Adipocyte (in vitro differentiated cells): ENCODE measurements around the gene RNF126.
"Not testable (repeated sequence)": the region's sequence is repeated elsewhere in the genome, so short reads cannot be mapped to it uniquely, and the experiment has no call there.

Source experiments
- DNase-seq: peaks from one replicate; pipeline ENCODE4 v3.0.0-alpha.2; 2015; ENCODE audit warnings: low read depth
- H3K27me3 ChIP-seq: replicated peaks from 2 replicates; pipeline ENCODE4 v1.7.0; 2013; ENCODE audit warnings: mild to moderate bottlenecking, low read length, moderate library complexity; ENCODE audit not compliant: control insufficient read depth, insufficient read depth
- H3K36me3 ChIP-seq: 2 replicates; pipeline ENCODE4 v1.7.0; 2013; ENCODE audit warnings: low read length, mild to moderate bottlenecking, moderate library complexity; ENCODE audit not compliant: control insufficient read depth, insufficient read depth, severe bottlenecking
- H3K4me1 ChIP-seq: 2 replicates; pipeline ENCODE4 v1.7.0; 2013; ENCODE audit warnings: mild to moderate bottlenecking, low read length, moderate library complexity; ENCODE audit not compliant: control insufficient read depth, insufficient read depth
- H3K4me3 ChIP-seq: 2 replicates; pipeline ENCODE4 v1.7.0; 2013; ENCODE audit warnings: mild to moderate bottlenecking, low read length, moderate library complexity
- H3K9ac ChIP-seq: 2 replicates; pipeline ENCODE4 v1.7.0; 2013; ENCODE audit warnings: mild to moderate bottlenecking, low read length, moderate library complexity
- H3K9me3 ChIP-seq: 2 replicates; pipeline ENCODE4 v1.7.0; 2013; ENCODE audit warnings: mild to moderate bottlenecking, low read length, moderate library complexity; ENCODE audit not compliant: control insufficient read depth

The RNF126 gene

GRCh38 chr19:610801-611480 lies 52.1 kb downstream of the RNF126 start:
- Histone ChIP-seq H3K9me3 (no peaks in the 10 kb centered on the region), H3K4me3 (peak overlapping the region; percentile 11), H3K9ac (peak overlapping the region; percentile 14), H3K36me3 (no peaks in the 10 kb centered on the region), H3K4me1 (peaks cover 10% of the 10 kb centered on the region), H3K27me3 (no peaks in the 10 kb centered on the region)
- DNase-seq, result peak; percentile 65

DNA sequence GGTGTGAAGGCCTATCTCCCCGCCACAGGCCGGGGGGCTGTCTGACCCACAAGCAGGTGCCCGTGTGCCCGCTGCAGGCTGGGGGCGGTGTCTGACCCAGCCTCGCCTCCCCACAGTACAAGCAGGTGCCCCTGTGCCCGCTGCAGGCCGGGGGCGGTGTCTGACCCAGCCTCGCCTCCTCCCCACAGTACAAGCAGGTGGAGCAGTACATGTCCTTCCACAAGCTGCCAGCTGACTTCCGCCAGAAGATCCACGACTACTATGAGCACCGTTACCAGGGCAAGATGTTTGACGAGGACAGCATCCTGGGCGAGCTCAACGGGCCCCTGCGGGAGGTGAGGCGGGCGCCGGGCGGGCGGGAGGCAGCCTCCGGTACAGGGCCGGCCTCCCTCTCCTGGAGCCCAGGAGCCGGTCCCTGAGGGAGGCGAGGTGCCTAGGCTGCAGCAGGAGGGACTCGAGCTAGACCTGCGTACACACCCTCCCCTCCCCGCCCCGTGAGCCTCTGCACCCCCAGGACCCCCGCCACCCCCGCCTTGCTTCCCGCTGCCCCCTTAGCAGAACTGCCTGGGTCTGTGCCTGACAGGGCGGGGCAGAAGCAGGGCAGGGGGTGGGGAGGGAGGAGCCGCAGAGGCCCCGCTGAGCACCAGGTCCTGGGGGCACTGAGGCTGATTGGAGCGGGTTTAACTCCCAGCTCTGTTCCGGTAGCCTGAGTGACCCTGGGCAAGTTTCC lies 52.8 kb downstream of the RNF126 start:
- peaks cover 10% of the 10 kb centered on the region for H3K4me1 ChIP-seq
- H3K36me3 ChIP-seq, result no peaks in the 10 kb centered on the region
- no peak overlapping the region for H3K4me3 ChIP-seq
- H3K27me3 ChIP-seq, result no peaks in the 10 kb centered on the region
- peak overlapping the region; percentile 14 for H3K9ac ChIP-seq
- DNase-seq, result no peak
- no peaks in the 10 kb centered on the region for H3K9me3 ChIP-seq

- no peak for DNase-seq
- H3K4me1 ChIP-seq, result peaks cover 10% of the 10 kb centered on the region
- no peak overlapping the region for H3K9ac ChIP-seq
- no peaks in the 10 kb centered on the region for H3K27me3 ChIP-seq
- no peaks in the 10 kb centered on the region for H3K9me3 ChIP-seq
- no peak overlapping the region for H3K4me3 ChIP-seq
- no peaks in the 10 kb centered on the region for H3K36me3 ChIP-seq
These were observed 54.0 kb downstream of the RNF126 start for GRCh38 chr19:609004-609346.

- Histone ChIP-seq H3K4me3 (no peak overlapping the region), H3K27me3 (no peaks in the 10 kb centered on the region), H3K9me3 (no peaks in the 10 kb centered on the region), H3K4me1 (peaks cover 10% of the 10 kb centered on the region), H3K36me3 (no peaks in the 10 kb centered on the region), H3K9ac (no peak overlapping the region)
- DNase-seq, result no peak
These were observed 54.6 kb downstream of the RNF126 start for GRCh38 chr19:608155-609003.

- no peaks in the 10 kb centered on the region for H3K9me3 ChIP-seq
- DNase-seq, result no peak
- H3K9ac ChIP-seq, result no peak overlapping the region
- H3K36me3 ChIP-seq, result no peaks in the 10 kb centered on the region
- H3K27me3 ChIP-seq, result no peaks in the 10 kb centered on the region
- peaks cover 10% of the 10 kb centered on the region for H3K4me1 ChIP-seq
- no peak overlapping the region for H3K4me3 ChIP-seq
These were observed 55.5 kb downstream of the RNF126 start for GRCh38 chr19:607301-608154.

- H3K9me3 ChIP-seq, H3K27me3 ChIP-seq, H3K4me3 ChIP-seq, DNase-seq, H3K4me1 ChIP-seq, H3K9ac ChIP-seq, H3K36me3 ChIP-seq: not testable (repeated sequence)
These were observed 57.7 kb downstream of the RNF126 start for GRCh38 chr19:605061-605971.

GRCh38 chr19:604355-604754 lies 58.7 kb downstream of the RNF126 start:
- Histone ChIP-seq H3K4me1 (no peaks in the 10 kb centered on the region), H3K36me3 (no peaks in the 10 kb centered on the region), H3K27me3 (no peaks in the 10 kb centered on the region), H3K4me3 (no peak overlapping the region), H3K9ac (no peak overlapping the region), H3K9me3 (peaks cover 4% of the 10 kb centered on the region)
- no peak for DNase-seq

GRCh38 chr19:603779-604178 lies 59.2 kb downstream of the RNF126 start:
- H3K4me1 ChIP-seq, H3K9ac ChIP-seq, H3K27me3 ChIP-seq, H3K9me3 ChIP-seq, H3K4me3 ChIP-seq, DNase-seq, H3K36me3 ChIP-seq: not testable (repeated sequence)

DNA sequence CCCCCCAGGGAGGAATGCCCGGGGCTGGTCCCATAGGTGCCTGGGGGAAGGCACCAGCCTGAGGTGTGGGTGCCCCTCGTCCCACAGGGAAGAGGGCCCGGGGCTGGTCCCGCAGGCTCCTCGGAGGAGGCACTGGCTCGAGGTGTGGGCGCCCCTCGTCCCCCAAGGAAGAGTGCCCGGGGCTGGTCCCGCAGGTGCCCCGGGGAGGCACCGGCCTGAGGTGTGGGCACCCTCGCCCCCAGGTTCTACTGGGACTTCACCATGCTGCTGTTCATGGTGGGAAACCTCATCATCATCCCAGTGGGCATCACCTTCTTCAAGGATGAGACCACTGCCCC lies 59.7 kb downstream of the RNF126 start:
- not testable (repeated sequence) for H3K4me1 ChIP-seq, H3K9ac ChIP-seq, H3K9me3 ChIP-seq, H3K4me3 ChIP-seq, DNase-seq, H3K36me3 ChIP-seq, H3K27me3 ChIP-seq
